ENCODE measurements around the gene MSI2. TPM values are rescaled to one million over a fixed set of nuclear protein-coding genes. Genes with fewer than 3 reads are reported as not detected.

MSI2 gene
- total RNA-seq, 2 experiments from 2014 or later, result 59.6 to 61.7 TPM

DNA sequence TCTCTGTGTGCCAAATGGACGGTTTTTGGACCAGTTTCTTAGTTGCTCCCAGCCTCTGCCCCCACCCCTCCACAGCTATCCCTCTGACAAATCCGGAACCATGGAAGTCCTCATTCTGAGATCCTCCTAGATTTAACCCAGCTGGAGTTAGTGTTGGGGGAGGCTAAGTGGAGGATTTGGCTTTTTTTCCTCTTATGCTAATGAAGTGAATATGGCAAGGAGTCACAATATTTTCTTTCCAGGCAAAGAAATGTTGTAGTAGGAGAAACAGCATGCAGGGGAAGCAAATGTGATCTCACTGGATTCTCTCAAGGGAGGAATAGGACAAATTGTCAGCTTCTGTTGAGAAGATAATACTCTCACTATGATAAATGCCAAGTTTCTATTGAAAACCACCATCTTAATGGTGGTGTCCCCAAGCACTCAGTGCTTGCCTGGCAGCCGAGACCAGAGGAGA, 159.5 kb downstream of the MSI2 start:
- CTCF ChIA-PET, result interaction anchor here (1.1 kb wide), 1 partner anchor 24 kb away, joined by 4 read pairs; no protein-coding TSS in a partner anchor

DNA sequence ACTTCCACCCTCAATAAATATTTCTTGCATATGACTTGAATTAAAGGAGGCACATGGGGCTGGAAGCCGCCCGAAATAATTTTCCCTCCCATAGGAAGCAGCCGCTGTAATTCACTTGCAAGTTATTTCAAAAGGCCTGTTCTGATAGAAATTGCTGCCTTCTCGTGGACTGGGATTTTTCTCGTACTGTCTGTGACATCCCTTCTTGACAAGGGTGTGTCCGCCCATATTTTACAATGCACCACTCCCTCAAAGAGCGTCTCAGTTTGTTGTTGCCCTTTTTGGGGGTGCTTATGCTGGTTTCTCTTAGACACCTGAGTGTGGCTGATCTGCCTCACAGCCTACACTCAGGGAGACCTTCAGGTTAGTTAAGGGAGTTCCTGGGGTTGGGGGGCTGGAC, 160.0 kb downstream of the MSI2 start:
- H3K27me3 Mint-ChIP-seq, result no peaks in the 10 kb centered on the region
- intact Hi-C loops (cut with micrococcal nuclease), result no loop called here
- peaks cover 22% of the 10 kb centered on the region for H3K4me1 Mint-ChIP-seq (ENCODE audit: low read depth)
- DNase-seq, result no peak
- TF ChIP-seq, protein P1, sequence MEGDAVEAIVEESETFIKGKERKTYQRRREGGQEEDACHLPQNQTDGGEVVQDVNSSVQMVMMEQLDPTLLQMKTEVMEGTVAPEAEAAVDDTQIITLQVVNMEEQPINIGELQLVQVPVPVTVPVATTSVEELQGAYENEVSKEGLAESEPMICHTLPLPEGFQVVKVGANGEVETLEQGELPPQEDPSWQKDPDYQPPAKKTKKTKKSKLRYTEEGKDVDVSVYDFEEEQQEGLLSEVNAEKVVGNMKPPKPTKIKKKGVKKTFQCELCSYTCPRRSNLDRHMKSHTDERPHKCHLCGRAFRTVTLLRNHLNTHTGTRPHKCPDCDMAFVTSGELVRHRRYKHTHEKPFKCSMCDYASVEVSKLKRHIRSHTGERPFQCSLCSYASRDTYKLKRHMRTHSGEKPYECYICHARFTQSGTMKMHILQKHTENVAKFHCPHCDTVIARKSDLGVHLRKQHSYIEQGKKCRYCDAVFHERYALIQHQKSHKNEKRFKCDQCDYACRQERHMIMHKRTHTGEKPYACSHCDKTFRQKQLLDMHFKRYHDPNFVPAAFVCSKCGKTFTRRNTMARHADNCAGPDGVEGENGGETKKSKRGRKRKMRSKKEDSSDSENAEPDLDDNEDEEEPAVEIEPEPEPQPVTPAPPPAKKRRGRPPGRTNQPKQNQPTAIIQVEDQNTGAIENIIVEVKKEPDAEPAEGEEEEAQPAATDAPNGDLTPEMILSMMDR (IDR thresholded peaks at IDR 0.05), result no peak
- H3K9me3 Mint-ChIP-seq, result peaks cover 2% of the 10 kb centered on the region
- H3K36me3 Mint-ChIP-seq (ENCODE audit: low read depth), result peaks cover 11% of the 10 kb centered on the region
- ATAC-seq, result no peak
- CTCF ChIA-PET, result interaction anchor here (1.1 kb wide), 1 partner anchor 24 kb away, joined by 4 read pairs; no protein-coding TSS in a partner anchor
- POLR2A ChIA-PET, result no interaction called here
- no peak overlapping the region for H3K4me3 Mint-ChIP-seq
- no peak overlapping the region for H3K27ac Mint-ChIP-seq

More for the DNA sequence above, 159.5 kb downstream of the MSI2 start:
- Mint-ChIP-seq H3K36me3 (ENCODE audit: low read depth) (peaks cover 11% of the 10 kb centered on the region), H3K9me3 (peaks cover 2% of the 10 kb centered on the region), H3K4me1 (ENCODE audit: low read depth) (peaks cover 22% of the 10 kb centered on the region), H3K27me3 (no peaks in the 10 kb centered on the region), H3K27ac (no peak overlapping the region), H3K4me3 (no peak overlapping the region)
- TF ChIP-seq, protein P1 (IDR thresholded peaks at IDR 0.05), result no peak
- ATAC-seq (no peak), DNase-seq (no peak)
- intact Hi-C loops (cut with micrococcal nuclease), result no loop called here
- POLR2A ChIA-PET, result no interaction called here

DNA sequence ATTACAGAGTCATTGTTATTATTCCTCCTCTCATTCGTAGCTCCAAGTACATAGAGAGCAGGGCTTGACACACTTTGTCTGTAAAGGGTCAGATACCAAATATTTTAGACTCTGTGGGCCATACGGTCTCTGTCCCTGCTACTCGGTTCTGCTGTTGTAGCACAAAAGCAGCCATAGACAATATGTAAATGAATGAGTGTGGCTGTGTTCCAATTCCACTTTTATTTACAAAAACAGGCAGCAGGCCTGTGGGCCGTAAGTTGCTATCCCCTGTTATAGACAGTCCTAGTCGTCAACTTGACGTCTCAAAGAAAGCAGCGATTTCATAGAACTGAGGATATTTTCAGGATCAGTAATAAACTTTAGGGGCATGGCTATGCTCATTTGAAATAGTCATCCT, 161.6 kb downstream of the MSI2 start:
- intact Hi-C loops (cut with micrococcal nuclease), result no loop called here
- H3K27ac Mint-ChIP-seq, result no peak overlapping the region
- ChIA-PET CTCF (interaction anchor here (0.7 to 1.2 kb wide), 2 partner anchors 11 to 175 kb away, joined by 3 to 6 read pairs; no protein-coding TSS in a partner anchor), POLR2A (no interaction called here)
- H3K4me1 Mint-ChIP-seq (ENCODE audit: low read depth), result peaks cover 27% of the 10 kb centered on the region
- peaks cover 17% of the 10 kb centered on the region for H3K36me3 Mint-ChIP-seq (ENCODE audit: low read depth)
- TF ChIP-seq, protein P1 (IDR thresholded peaks at IDR 0.05), result no peak
- no peaks in the 10 kb centered on the region for H3K27me3 Mint-ChIP-seq
- no peak overlapping the region for H3K4me3 Mint-ChIP-seq
- DNase-seq (no peak), ATAC-seq (no peak)
- H3K9me3 Mint-ChIP-seq, result peaks cover 2% of the 10 kb centered on the region

DNA sequence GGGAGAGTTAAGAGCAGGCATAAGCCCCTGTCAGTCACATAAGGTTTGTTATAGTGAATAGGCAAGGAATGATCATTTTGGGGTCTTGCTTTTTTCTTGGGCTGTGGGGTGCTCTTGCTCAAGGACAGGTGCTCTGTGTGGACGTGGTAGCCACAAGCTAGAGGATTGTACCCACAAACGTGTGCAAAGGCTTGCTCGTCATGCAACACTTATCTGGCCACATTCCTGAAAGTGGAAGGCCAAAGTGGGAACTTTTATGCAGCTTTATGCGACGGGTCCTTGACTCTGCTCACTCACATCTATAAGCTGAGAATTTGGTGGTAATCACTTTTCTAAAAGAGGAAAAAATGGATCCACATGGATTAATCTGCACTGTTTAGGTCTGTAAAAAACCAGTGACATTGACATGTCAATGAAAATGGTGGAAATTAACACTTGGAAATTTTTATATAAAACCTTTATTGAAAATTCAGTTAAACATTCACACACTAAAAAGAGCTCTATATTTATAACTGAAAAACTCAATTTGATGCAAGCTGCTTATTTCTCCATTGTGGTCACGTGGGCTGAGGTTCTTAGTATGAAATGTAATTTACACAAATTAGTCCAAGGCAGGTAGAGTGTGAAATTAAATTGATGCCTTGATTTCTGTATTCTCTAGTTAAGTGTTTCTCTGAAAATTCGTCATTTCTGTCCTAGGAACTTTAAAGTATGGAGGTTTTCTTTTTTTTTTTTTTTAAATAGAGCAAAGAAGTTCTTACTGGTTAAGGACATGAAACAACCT, 162.3 kb downstream of the MSI2 start:
- Mint-ChIP-seq H3K4me3 (no peak overlapping the region), H3K9me3 (peaks cover 2% of the 10 kb centered on the region), H3K36me3 (ENCODE audit: low read depth) (peaks cover 18% of the 10 kb centered on the region), H3K27me3 (no peaks in the 10 kb centered on the region), H3K27ac (no peak overlapping the region), H3K4me1 (ENCODE audit: low read depth) (peaks cover 32% of the 10 kb centered on the region)
- intact Hi-C loops (cut with micrococcal nuclease), result no loop called here
- TF ChIP-seq, protein P1 (IDR thresholded peaks at IDR 0.05), result no peak
- DNase-seq, result peak; percentile 17
- POLR2A ChIA-PET, result no interaction called here
- CTCF ChIA-PET, result interaction anchor here (0.7 to 1.2 kb wide), 2 partner anchors 11 to 175 kb away, joined by 3 to 6 read pairs; no protein-coding TSS in a partner anchor
- ATAC-seq, result peak; percentile 21

DNA sequence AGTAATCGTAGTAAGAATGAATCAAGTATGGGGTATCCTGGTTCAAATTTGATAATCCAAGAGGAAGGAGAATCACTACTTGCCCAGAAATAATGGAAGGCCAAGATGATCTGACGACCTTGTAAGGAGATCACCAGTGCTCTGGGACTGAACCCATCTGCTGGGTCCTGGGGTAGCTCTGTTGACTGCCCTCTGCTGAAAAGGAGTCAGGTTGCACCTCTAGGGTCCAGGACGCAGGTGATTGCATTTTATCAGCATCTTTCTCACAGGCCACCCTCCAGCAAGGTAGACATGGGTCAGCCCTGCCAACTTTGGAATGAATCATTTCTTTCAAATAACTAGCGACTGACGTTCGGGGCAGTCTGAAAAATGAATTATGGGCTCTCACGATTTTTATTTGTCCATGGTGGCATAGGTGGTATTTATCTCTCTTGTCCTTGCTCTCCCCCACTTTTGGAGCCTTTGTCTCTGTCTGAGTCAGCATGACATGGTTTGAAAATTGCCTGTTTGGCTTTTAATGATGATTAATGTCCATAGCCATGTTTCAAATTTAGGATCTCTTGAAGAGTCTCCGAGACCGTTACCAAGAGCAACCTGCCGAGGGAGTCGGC, 163.7 kb downstream of the MSI2 start:
- H3K4me3 Mint-ChIP-seq, result no peak overlapping the region
- intact Hi-C loops (cut with micrococcal nuclease), result no loop called here
- no peaks in the 10 kb centered on the region for H3K27me3 Mint-ChIP-seq
- peaks cover 42% of the 10 kb centered on the region for H3K4me1 Mint-ChIP-seq (ENCODE audit: low read depth)
- H3K27ac Mint-ChIP-seq, result no peak overlapping the region
- DNase-seq (no peak), ATAC-seq (no peak)
- CTCF ChIA-PET, result interaction anchor here (1.2 kb wide), 1 partner anchor 15 kb away, joined by 3 read pairs; no protein-coding TSS in a partner anchor
- POLR2A ChIA-PET, result no interaction called here
- peaks cover 18% of the 10 kb centered on the region for H3K36me3 Mint-ChIP-seq (ENCODE audit: low read depth)
- TF ChIP-seq, protein P1 (IDR thresholded peaks at IDR 0.05), result no peak
- peaks cover 2% of the 10 kb centered on the region for H3K9me3 Mint-ChIP-seq

All from activated CD8-positive, alpha-beta T cell treated with anti-CD3 and anti-CD28 coated beads for 36 hours (primary cell).